Neuron (in vitro differentiated cells): ENCODE results near the gene DNMT3L.
"Not testable (repeated sequence)": the region's sequence is repeated elsewhere in the genome, so short reads cannot be mapped to it uniquely, and the experiment has no call there.

Source experiments
- H2AFZ ChIP-seq: one replicate; pipeline ENCODE4 v1.6.1; 2013; ENCODE audit warnings: low read depth, mild to moderate bottlenecking, inconsistent platforms, low read length, moderate library complexity
- H3K27me3 ChIP-seq: one replicate; pipeline ENCODE4 v1.6.1; 2013; ENCODE audit warnings: low read length; ENCODE audit not compliant: insufficient read depth
- H3K36me3 ChIP-seq: one replicate; pipeline ENCODE4 v1.6.1; 2013; ENCODE audit warnings: low read length; ENCODE audit not compliant: insufficient read depth
- H3K4me1 ChIP-seq: one replicate; pipeline ENCODE4 v1.6.1; 2013; ENCODE audit warnings: low read length; ENCODE audit not compliant: insufficient read depth
- H3K4me3 ChIP-seq: 2 replicates; pipeline ENCODE4 v1.5.1; 2013; ENCODE audit warnings: mild to moderate bottlenecking, low read length, moderate library complexity
- H3K9me3 ChIP-seq: one replicate; pipeline ENCODE4 v1.6.1; 2013; ENCODE audit warnings: low read length

Gene DNMT3L

DNA sequence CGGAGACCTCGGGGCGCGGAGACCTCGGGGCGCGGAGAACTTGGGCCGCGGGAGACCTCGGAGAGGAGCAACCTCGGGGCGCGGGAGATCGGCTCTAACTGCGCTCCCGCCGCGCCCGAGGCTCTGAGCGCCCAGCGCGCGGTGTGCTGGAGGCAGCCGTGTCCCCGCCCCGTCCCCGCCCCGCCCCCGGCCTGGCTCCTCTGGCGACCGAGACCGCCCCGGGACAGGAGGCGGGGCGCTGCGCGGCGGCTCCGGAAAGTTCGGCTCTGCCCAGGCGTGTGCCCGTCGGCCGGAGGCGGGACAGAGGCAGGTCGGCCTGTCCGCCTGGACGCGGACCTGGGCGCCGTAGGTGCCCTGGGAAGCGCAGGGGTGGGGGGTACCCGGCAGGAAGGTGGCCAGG is 20.9 kb downstream of the DNMT3L start, which contains the start of gene ICOSLG:
ICOSLG (minus strand) TSS at position 102 of the 400 bp plus-strand sequence. CDS start 126 bp downstream, outside the sequence.
- H3K4me1 ChIP-seq, H2AFZ ChIP-seq, H3K4me3 ChIP-seq, H3K27me3 ChIP-seq, H3K9me3 ChIP-seq, H3K36me3 ChIP-seq: not testable (repeated sequence)

DNA sequence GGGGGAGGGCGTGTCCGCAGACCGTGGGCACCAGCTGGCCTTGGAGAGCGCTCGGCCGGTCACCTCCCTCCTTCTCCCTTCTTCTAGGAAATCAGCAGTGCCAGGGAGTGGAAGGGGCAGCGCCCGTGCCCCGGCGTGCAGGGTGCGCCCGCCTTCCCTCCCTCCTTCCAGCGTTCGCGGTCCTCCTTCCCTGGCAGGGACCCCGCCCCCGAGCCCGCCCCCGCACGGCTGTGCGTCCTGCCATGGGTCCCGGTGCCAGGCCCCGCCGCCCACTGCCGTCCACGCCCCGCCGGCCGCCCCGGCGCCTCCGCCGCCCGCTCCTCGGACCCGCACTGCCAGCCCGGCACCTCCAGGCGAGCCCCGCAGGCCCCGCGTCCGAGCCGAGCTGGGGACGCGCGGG is 21.3 kb downstream of the DNMT3L start:
- not testable (repeated sequence) for H3K9me3 ChIP-seq, H3K4me1 ChIP-seq, H3K36me3 ChIP-seq, H3K27me3 ChIP-seq, H2AFZ ChIP-seq, H3K4me3 ChIP-seq

DNA sequence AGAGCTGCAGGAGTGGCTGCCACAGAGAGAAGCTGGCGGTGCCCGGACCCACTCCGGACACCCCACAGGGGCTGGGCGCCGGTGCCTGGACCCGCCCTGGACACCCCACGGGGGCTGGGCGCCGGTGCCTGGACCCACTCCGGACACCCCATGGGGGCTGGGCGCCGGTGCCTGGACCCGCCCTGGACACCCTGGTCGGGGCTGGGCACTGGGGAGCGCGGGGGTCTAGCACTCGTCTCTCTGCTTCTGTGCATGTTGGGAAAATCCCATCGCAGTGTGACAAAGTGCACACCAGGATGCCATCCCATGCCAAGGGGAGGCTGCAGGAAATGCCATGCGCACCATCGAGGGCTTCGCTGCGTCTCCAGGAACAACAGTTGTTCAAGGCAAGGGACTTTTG is 32.1 kb downstream of the DNMT3L start:
- not testable (repeated sequence) for H3K36me3 ChIP-seq, H3K27me3 ChIP-seq, H3K4me1 ChIP-seq, H3K4me3 ChIP-seq, H2AFZ ChIP-seq, H3K9me3 ChIP-seq

DNA sequence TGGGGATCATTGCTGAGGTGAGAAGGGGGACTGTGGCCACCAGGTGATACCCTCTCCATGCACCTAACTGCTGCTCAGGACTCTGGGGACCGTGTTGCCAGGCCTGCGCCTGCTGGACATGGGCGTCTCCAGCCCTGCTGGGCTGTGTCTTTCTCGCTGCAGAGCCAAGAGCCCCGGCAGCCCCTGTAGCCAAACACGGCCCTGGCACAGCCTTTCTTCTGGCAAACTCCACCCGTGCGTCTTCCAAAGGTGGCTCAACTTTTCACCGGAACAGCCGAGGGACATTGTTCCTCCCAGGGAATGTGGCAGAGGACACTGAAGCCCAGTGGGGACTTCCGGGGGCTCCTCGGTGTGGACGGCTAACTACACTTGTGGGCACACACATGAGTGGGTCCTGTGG is 33.6 kb downstream of the DNMT3L start:
- not testable (repeated sequence) for H3K4me1 ChIP-seq, H3K9me3 ChIP-seq, H3K4me3 ChIP-seq, H3K36me3 ChIP-seq, H2AFZ ChIP-seq, H3K27me3 ChIP-seq

DNA sequence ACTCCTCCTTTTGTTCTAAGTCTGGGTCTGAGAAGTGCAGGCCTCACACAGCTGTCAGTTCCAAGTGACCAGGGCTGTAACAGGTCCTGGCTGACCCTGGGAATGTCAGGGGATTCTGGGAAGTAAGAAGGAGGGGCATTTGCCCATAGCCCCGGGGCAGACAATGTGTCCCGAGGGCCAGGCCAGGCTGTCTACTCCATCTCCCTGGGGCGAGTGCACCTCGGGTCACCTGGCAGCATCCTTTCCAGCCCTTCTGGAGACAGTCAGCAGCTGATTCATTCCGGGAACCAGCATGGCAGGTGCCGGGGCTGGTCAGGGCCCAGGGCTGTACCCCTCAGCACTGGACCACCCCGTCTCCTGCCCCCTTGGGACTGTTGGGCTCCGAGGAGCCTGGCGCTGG is 34.1 kb downstream of the DNMT3L start:
- not testable (repeated sequence) for H3K4me1 ChIP-seq, H2AFZ ChIP-seq, H3K27me3 ChIP-seq, H3K9me3 ChIP-seq, H3K4me3 ChIP-seq, H3K36me3 ChIP-seq

DNA sequence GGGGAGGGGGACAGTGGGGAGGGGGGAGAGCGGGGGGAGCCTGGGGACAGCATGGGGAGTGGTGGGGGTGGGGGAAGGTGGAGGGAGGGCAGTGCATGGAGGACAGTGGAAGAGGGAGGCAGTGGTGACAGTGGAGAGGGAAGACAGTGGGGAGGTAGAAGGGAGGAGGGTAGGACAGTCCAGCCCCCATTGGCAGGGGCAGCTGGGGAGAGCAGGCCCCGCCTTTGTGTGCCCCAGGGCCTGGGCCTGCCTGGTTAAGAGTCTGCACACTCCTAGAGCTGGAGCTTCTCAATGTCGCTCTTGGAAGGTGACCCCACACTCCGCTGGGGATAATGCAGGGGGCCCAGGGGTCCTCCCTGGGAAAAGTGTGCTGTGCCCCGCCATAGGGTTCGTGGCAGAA is 36.1 kb downstream of the DNMT3L start:
- not testable (repeated sequence) for H3K4me3 ChIP-seq, H2AFZ ChIP-seq, H3K9me3 ChIP-seq, H3K27me3 ChIP-seq, H3K36me3 ChIP-seq, H3K4me1 ChIP-seq

DNA sequence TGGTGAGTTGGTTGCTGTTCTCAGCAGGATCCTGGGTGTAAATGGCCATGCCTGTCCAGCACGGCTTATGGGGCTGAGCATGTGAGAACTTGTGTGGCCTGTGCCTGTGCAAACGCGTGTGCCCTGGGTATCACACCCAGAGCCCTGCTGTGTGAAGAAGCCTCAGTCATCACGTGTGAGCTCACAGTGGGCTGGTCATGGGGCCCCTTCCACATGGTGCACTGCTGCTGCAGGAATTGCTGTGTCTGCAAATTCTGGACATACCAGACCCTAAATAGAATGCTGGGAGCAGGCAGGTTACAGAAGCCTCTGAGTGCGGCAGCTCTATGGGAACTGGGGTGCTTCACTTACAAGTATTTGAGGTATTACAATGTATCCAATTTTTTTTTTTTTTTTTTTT is 38.4 kb downstream of the DNMT3L start:
- not testable (repeated sequence) for H3K27me3 ChIP-seq, H3K4me1 ChIP-seq, H3K9me3 ChIP-seq, H3K4me3 ChIP-seq, H3K36me3 ChIP-seq, H2AFZ ChIP-seq

DNA sequence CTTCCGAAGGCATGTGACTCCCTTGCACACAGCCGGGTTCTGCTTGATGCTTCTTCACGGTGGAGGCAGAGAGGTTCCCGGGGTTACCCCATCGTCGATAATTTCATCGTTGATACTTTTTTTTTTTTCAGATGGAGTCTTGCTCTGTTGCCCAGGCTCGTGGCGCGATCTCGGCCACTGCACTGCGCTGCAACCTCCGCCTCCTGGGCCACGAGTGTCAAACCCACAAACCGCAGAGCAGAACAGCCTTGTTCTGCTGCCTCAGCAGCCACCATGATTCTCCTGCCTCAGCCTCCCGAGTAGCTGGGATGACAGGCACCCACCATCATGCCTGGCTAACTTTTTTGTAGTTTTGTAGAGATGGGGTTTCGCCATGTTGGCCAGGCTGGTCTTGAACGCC is 41.0 kb downstream of the DNMT3L start:
- not testable (repeated sequence) for H3K4me1 ChIP-seq, H3K9me3 ChIP-seq, H3K27me3 ChIP-seq, H3K4me3 ChIP-seq, H3K36me3 ChIP-seq, H2AFZ ChIP-seq

DNA sequence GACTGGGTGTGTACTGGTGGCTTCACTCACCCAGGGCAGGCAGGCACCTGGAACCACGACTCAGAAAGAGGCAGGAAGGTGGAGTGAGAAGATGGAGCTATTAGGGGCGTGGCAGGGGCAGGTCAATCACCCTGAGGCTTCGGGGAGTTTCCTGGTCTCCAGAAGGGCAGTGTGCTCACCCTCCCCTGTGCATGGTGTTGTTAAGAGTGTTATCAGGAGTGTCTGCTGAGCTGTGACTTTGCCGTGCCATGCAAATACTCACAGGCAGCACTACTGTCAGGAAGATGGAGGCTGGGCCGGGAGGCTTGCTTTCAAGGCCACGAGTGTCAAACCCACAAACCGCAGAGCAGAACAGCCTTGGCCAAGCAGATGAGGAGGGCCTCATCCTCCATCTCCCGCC is 43.2 kb downstream of the DNMT3L start:
- H3K9me3 ChIP-seq, H3K4me3 ChIP-seq, H3K27me3 ChIP-seq, H2AFZ ChIP-seq, H3K36me3 ChIP-seq, H3K4me1 ChIP-seq: not testable (repeated sequence)

DNA sequence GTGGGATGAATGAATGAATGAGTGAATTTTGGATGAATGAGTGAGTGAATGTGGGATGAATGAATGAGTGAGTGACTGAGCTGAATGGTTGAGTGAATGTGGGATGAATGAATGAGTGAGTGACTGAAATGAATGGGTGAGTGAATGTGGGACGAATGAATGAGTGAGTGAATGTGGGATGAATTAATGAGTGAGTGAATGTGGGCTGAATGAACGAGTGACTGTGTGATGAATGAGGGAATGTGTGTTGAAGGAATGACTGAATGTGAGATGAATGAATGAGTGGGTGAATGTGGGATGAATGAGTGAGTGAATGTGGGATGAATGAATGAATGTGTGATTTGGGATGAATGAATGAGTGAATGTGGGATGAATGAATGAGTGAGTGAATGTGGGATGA is 49.7 kb downstream of the DNMT3L start:
- H3K4me3 ChIP-seq, H3K27me3 ChIP-seq, H3K4me1 ChIP-seq, H3K36me3 ChIP-seq, H2AFZ ChIP-seq, H3K9me3 ChIP-seq: not testable (repeated sequence)

DNA sequence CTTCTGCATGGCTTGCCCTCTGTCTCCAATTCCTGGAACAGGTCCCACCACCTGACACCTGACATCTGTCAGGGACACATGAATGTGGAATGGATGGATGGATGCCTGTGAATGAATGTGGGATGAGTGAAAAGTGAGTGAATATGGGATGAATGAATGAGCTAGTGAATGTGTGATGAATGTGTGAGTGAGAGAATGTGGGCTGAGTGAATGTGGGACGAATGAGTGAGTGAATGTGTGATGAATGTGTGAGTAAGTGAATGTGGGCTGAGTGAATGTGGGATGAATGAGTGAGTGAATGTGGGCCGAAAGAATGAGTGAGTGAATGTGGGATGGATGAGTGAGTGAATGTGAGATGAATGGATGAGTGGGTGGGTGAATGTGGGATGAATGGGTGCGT is 50.1 kb downstream of the DNMT3L start:
- H3K27me3 ChIP-seq, H3K4me3 ChIP-seq, H3K4me1 ChIP-seq, H3K36me3 ChIP-seq, H2AFZ ChIP-seq, H3K9me3 ChIP-seq: not testable (repeated sequence)

DNA sequence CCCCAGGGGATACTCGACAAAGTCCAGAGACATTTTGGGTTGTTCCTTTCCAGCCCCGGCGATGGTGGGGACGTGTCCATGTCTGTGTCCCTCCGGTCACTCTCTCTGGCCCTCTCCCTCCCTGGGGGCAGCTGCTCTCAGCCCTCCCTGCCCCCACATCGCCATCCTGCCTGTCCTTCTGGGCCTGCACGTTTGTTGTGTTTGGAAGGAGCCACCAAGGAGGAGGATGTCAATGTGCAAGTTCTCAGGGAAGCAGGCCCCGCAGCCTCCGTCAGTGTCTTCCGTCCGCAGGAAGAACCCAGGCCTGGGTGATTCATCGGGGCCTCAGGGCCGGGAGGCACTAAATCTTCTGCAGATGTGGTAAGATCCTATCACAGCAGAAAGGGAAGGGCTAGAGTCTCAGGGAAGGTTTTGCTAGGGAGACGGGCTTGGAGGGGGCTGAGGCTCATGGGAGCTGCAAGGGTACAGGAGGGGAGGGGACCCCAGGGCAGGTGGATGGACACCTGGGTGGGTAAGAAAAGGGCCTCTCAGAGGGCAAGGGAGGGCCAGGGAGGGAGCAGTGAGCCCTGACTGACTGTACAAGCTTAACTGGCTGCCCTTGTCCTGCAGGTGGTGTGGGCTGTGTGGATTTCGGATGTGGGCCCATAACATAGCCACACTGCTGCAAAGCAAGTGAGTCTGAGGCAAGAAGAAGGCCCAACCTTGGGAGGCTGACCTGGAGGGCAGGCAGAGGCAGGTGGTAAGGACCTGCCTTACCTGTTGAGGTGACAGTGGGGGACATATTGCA is 53.6 kb downstream of the DNMT3L start:
- H3K36me3 ChIP-seq, H2AFZ ChIP-seq, H3K4me1 ChIP-seq, H3K4me3 ChIP-seq, H3K27me3 ChIP-seq, H3K9me3 ChIP-seq: not testable (repeated sequence)

DNA sequence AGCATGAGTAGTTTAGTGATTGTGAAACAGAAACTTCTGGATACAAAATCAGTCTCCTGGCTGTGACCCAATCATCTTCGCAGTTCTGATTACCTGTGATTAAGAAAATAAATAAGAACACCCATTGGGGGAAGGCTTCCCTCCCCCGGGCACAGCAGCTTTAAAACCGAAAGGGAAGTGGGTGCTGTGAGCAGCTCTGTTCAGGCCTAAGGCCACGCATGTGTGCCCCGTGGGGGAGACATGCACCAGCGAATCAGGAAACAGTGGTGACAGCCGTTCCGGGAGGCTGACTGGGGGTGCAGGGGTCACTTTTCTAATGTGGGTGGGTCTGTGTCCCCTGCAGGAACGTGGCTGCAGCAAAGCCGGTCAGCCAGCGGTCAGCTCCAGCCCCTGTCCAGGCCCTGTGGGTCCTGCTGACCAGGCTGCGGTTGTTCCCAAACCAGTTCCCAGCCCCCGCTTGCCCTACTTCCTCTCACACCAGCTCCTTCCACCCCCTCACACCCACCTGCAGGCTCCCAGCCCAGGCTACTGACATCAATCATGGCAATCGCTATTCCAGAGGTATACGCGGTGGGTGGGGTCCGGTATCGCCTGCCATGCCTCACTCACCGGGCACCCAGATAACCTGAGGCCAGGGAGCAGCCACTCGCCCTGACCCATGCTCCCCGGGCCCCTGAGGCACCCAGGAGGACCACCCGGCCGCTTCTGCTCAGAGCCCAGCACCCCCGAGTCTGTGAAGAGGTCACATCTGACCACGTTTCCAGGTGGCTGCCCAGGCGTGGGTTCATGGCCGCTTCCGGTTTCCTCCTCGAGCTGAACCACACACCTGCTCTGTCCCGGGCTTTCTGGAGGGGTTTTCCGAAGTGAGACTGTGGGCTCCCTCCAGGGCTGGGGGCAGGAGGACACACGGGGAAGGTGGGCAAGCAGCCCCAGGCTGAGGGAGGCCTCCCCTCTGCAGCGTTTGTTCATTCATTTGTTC is 54.7 kb downstream of the DNMT3L start:
- not testable (repeated sequence) for H3K9me3 ChIP-seq, H2AFZ ChIP-seq, H3K4me3 ChIP-seq, H3K27me3 ChIP-seq, H3K36me3 ChIP-seq, H3K4me1 ChIP-seq
